HL-60 (cell line): ENCODE data around the gene ZKSCAN2.

Experiments used
- CTCF ChIP-seq: IDR thresholded peaks from one replicate; pipeline ENCODE4 v1.5.1; 2011; ENCODE audit warnings: low read length, control low read depth, inconsistent platforms; ENCODE audit not compliant: insufficient read depth
- REST ChIP-seq: IDR thresholded peaks from 2 replicates; pipeline ENCODE4 v1.6.1; 2012; ENCODE audit warnings: low read depth; ENCODE audit not compliant: insufficient replicate concordance

- TF ChIP-seq CTCF (no peak), REST (no peak)
Observed at GRCh38 chr16:25253322-25253721, 4.3 kb downstream of the ZKSCAN2 start.
